ENCODE measurements around the gene ATP5PF. TPM values are rescaled to one million over a fixed set of nuclear protein-coding genes. Genes with fewer than 3 reads are reported as not detected.
A peak's percentile ranks its signal among the peaks of the same experiment; 100 is the strongest.

The ATP5PF gene
- polyA plus RNA-seq, 1 experiment, result 222 TPM

GRCh38 chr21:25737421-25737820 is 2.7 kb upstream of the ATP5PF start:
- ChIA-PET POLR2A (no interaction called here), CTCF (interaction anchor here (1.4 kb wide), 1 partner anchor 129 kb away, joined by 9 read pairs; no protein-coding TSS in a partner anchor)
- H3K27ac ChIP-seq (ENCODE audit: low read depth, low read length), result no peak overlapping the region
- DNase-seq (ENCODE audit: low read depth, low spot score), result no peak
- TF ChIP-seq CTCF (IDR thresholded peaks at IDR 0.05; ENCODE audit: low read depth, low read length), result no peak
- H3K4me3 ChIP-seq (ENCODE audit: low read depth, low read length), result no peak overlapping the region
- H3K9me3 ChIP-seq (ENCODE audit: control insufficient read depth, insufficient read depth, low read length), result no peaks in the 10 kb centered on the region; the same call in 1 of the 2 replicates
- no peaks in the 10 kb centered on the region for H3K27me3 ChIP-seq (ENCODE audit: control insufficient read depth, insufficient read depth, low read length)

GRCh38 chr21:25735646-25736597 is 1.2 kb upstream of the ATP5PF start:
- peak; percentile 46 for DNase-seq (ENCODE audit: low read depth, low spot score)
- ChIA-PET POLR2A (no interaction called here), CTCF (interaction anchor here (1.4 to 2.3 kb wide), 2 partner anchors 128 kb away, joined by 9 to 15 read pairs; partner anchors contain the start of gene MRPL39)
- Histone ChIP-seq H3K9me3 (ENCODE audit: control insufficient read depth, insufficient read depth, low read length) (no peaks in the 10 kb centered on the region; the same call in 1 of the 2 replicates), H3K4me3 (ENCODE audit: low read depth, low read length) (peak overlapping the region; percentile 98), H3K27ac (ENCODE audit: low read depth, low read length) (peak overlapping the region; percentile 100), H3K27me3 (ENCODE audit: control insufficient read depth, insufficient read depth, low read length) (no peaks in the 10 kb centered on the region)
- no peak for TF ChIP-seq CTCF (IDR thresholded peaks at IDR 0.05; ENCODE audit: low read depth, low read length)

- no peak for DNase-seq (ENCODE audit: low read depth, low spot score)
- CTCF ChIA-PET, result interaction anchor here (0.6 to 2.3 kb wide), 2 partner anchors 15 to 126 kb away, joined by 7 to 15 read pairs; partner anchors contain the start of gene MRPL39
- Histone ChIP-seq H3K27me3 (ENCODE audit: control insufficient read depth, insufficient read depth, low read length) (no peaks in the 10 kb centered on the region), H3K27ac (ENCODE audit: low read depth, low read length) (peak overlapping the region; percentile 100), H3K9me3 (ENCODE audit: control insufficient read depth, insufficient read depth, low read length) (no peaks in the 10 kb centered on the region; the same call in 1 of the 2 replicates), H3K4me3 (ENCODE audit: low read depth, low read length) (peak overlapping the region; percentile 98)
- no peak for TF ChIP-seq CTCF (IDR thresholded peaks at IDR 0.05; ENCODE audit: low read depth, low read length)
- POLR2A ChIA-PET, result interaction anchor here (0.9 to 1.0 kb wide), 3 partner anchors 13 to 435 kb away, joined by 3 to 4 read pairs (median 3); no protein-coding TSS in a partner anchor
These were observed 125 bp downstream of the ATP5PF start for GRCh38 chr21:25734654-25734903.

- POLR2A ChIA-PET, result interaction anchor here (1.0 kb wide), 2 partner anchors 13 to 436 kb away, joined by 3 to 4 read pairs; no protein-coding TSS in a partner anchor
- DNase-seq (ENCODE audit: low read depth, low spot score), result peak; percentile 1
- Histone ChIP-seq H3K27me3 (ENCODE audit: control insufficient read depth, insufficient read depth, low read length) (no peaks in the 10 kb centered on the region), H3K27ac (ENCODE audit: low read depth, low read length) (peak overlapping the region; percentile 100), H3K4me3 (ENCODE audit: low read depth, low read length) (peak overlapping the region; percentile 98), H3K9me3 (ENCODE audit: control insufficient read depth, insufficient read depth, low read length) (no peaks in the 10 kb centered on the region; the same call in 1 of the 2 replicates)
- no peak for TF ChIP-seq CTCF (IDR thresholded peaks at IDR 0.05; ENCODE audit: low read depth, low read length)
- CTCF ChIA-PET, result interaction anchor here (0.6 to 2.3 kb wide), 2 partner anchors 14 to 126 kb away, joined by 7 to 15 read pairs; partner anchors contain the start of gene MRPL39
These were observed 648 bp downstream of the ATP5PF start for GRCh38 chr21:25733859-25734653.
